Stimulated activated CD4-positive, alpha-beta T cell treated with anti-CD3 and anti-CD28 coated beads, Interleukin-4, amount 100 ng/mL, for 1 hour (primary cell): ENCODE data around the gene PMS1.
"Not testable (repeated sequence)": the region's sequence is repeated elsewhere in the genome, so short reads cannot be mapped to it uniquely, and the experiment has no call there.

Source experiments
- DNase-seq: peaks from one replicate; pipeline ENCODE4 v3.0.0-alpha.2; 2020

Gene PMS1

DNA sequence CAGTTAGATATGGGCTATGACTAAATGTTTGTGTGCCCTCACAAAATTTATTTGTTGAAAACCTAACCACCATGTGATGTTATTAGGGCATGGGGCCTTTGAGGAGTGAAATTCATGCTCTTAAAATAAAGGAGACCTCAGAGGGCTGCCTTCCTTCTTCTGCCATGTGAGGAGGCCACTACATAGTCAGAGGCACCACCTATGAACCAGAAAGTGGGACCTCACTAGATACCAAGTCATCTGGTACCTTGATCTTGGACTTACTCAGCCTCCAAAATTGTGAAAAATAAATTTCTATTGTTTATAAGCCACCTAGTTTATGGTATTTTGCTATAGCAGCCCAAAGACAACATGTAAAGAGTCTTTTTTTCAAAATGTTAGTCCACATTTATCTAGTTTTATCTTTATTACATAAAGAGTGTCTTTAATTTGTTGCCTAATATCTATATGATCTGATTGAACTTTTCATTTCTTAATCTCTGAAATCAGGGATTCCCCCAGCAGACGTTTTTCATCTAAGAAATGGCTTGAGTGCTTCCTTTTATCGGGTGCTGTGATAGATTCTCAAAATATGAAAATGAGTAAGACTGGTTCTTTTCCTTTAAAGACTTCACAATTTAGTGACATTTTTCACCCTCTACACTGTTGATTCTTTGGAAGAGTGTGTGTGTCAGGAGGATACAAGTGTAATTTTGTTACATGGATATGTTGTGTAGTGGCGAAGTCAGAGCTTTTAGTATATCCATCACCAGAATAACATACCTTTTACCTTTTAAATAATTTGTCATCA, 34.2 kb downstream of the PMS1 start:
- no peak for DNase-seq

DNA sequence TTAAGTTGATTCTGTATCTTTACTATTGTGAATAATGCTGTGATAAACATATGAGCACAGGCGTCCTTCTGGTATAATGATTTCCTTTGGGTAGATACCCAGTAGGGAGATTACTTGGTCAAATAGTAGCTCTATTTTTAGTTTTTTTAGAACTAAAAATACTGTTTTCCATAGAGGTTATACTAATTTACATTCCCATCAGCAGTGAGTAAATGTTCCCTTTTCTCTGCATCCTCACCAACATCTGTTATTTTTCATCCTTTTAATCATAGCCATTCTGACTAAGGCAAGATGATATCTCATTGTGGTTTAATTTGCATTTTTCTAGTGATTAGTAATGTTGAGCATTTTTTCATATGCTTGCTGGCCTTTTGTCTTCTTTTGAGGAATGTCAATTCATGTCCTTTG, 35.1 kb downstream of the PMS1 start:
- DNase-seq = no peak

GRCh38 chr2:189821953-189822748, 37.9 kb downstream of the PMS1 start:
- DNase-seq = no peak

DNA sequence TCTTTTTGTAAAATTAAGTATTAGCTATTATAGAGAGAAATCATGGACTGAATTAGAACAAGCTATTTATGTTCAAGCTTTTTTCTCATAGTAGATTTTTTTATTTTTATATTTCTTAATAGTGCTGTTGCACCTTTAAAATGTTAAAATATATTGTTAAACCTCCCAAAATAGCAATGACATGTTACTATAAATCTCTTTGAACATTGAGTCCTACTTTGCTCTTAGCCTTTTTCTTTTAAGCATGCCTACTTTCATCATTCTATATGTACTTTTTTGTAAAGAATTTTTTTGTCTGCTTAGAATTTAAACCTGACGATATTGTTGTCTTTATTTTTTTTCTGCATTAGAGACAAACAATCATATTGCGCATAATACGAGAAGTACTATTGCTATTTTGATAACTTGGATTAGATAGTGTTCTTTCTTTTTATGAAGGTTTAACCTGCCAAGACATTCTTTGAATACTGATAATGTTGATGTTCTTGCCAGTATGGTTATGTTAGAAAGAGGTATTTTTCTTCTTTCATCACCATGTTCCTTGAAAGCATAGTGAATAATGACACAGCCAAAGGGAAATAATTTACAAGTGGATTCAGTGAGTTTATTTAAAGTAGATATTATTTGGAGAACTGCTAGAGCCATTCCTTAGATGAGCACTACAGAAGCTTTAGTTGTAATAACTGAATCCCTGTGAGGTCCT, 40.6 kb downstream of the PMS1 start:
- no peak for DNase-seq

DNA sequence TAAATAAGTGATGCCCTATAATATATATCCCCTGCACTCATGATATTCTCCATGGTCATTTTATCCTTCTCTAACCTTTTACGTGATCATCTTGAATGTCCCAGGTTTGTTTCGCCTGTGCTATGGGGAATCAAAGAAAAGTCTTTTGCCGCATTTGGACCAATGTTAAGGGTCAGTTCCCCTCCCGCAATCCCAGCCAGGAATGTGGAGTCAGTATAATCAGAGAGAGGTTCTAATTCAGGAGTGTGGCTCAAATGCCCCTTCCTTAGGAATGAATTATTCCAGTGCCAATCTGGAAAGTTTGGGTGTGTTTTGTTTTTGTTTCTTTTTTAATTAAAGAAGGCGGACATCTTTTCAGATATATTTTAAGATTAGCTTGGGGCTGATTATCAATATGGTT, 41.8 kb downstream of the PMS1 start:
- DNase-seq = no peak

DNA sequence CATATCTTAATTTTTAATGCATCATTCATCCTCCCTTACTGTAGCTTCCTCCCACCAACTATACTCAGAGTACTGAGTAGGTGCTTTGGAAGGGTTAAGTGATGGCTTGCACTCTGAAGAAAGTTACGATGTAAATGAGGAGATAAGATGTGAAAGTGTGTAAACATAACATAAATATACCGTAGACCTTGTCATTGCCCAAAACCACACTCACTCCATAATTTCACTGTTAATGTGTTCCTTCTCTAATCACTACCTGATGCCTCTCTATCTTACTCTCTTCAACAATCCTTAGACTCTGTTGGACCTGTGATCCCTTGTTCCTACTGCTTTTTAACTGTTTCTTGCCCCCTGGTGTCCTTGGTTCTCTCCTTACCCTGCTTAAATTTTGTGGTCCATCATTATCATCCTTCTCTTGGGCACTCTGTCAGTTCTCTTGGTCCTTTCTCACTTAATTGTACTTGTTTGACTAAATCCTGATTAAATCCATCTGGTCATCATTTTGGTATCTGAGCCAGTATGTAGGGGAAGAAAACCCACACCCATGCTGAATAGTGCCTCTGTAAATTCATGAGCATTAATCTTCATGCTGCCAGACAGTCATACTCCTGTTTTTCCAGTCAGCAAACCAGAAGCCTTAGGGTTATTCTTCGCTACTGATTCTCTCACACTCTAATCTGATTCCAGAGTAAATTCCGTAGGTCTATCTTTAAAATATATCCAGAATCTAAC, 45.0 kb downstream of the PMS1 start:
- no peak for DNase-seq

DNA sequence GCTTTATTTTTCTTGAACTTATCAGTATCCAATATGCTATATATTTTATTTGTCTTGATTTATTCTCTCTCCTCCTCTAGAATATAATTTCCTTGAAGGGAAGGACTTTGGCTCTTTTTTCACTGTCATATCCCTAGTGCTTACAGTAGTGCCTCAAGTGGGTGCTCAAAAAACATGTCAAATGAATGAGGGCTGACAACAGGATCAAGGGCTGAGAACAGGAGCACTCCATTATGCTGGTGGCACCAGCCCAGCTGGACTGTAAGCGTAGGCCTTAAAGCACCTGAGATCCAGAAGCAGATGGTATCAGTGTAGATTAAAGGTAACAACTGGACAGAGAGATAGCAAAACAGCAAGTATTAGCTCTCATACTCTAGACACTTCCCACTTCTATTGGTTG, 46.3 kb downstream of the PMS1 start:
- DNase-seq = no peak

DNA sequence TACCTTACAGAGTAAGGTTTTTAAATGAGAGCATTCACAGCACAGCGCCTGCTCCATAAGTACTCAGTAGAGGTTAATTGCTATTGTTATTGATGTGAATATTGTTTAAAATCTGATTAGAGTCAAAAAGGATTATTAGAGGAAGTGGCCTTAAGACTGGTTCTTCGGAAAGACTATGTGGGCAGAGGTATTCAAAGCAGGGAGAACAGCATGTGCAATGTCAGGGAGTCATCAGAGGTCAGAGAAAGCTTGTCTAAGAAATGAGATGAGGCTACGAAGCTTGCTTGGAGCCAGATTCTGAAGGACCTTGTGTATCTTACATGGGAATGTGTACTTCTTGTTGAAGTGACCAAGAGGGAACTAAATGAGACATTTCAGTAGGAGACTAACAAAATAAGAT, 49.8 kb downstream of the PMS1 start:
- no peak for DNase-seq

- not testable (repeated sequence) for DNase-seq
These were observed 50.4 kb downstream of the PMS1 start for GRCh38 chr2:189834642-189835041.

DNA sequence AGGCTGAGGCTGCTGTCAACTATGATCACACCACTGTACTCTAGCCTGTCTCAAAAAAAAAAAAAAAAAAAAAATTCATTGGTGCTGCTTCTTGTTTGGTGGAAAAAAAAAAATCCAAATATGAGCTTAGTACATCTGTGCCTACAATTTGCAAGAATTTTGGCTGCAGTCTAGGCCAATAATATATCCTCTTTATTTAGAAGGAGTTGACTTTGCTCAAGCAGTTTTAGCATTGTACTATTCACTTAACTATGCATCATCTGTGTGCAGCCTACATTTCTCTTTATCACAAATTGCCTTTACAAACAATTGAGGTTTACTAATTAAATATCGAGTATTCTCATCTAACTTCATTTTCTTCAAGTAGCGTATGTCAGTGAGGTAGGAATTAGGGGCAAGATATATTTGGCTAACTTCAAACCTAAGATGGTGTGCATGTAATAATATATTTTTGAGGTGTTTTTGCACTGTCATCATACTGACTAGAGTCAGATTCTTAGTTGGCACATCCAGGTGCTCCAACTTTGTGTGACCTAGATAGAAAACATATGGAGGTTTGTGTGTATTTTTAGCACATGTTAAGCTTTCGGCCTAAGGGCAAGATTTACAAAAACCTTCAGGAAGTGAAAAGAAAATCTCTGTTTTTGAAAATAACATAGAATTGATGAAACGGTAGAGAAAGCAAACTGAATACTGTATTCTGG, 51.8 kb downstream of the PMS1 start:
- no peak for DNase-seq

- DNase-seq = no peak
These were observed 52.4 kb downstream of the PMS1 start for GRCh38 chr2:189836644-189837043.

DNA sequence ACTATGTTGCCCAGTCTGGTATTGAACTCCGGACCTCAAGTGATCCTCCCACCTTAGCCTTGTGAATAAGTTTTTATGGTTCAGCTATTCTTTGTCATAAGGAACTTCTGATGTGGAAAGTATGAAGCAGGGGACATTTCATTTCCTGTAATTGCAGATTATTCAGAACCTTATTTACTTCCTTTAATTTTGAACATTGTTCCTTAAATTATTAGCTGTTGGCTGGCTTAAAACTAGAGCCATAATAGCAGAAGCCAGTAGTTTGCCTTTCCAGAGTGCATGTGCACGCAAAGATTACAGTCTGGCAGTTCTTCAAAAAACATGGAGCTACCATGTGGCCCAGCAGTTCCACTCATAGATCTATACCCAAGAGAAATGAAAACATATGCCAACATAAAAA, 53.1 kb downstream of the PMS1 start:
- DNase-seq = no peak

DNA sequence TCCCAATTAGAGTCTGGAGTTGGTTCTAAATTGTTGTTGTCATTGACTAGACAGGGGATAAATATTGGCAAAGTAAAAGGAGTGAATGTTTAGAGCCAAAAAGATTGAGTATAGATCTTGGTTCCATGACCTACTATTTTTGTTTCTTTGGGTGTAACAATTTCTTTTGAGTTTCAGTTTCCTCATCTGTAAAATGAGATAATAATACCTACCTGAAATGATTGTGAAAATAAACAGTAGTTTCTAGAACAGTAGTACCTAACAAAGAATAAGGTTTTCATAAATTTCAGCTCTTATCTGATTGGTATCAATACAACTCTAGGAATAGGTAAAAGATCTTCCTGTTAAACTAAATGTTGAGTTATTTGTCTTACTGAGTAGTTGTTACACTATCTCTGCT, 56.8 kb downstream of the PMS1 start:
- no peak for DNase-seq

GRCh38 chr2:189848276-189848675, 64.0 kb downstream of the PMS1 start:
- no peak for DNase-seq

GRCh38 chr2:189849550-189849949, 65.3 kb downstream of the PMS1 start:
- DNase-seq = no peak

DNA sequence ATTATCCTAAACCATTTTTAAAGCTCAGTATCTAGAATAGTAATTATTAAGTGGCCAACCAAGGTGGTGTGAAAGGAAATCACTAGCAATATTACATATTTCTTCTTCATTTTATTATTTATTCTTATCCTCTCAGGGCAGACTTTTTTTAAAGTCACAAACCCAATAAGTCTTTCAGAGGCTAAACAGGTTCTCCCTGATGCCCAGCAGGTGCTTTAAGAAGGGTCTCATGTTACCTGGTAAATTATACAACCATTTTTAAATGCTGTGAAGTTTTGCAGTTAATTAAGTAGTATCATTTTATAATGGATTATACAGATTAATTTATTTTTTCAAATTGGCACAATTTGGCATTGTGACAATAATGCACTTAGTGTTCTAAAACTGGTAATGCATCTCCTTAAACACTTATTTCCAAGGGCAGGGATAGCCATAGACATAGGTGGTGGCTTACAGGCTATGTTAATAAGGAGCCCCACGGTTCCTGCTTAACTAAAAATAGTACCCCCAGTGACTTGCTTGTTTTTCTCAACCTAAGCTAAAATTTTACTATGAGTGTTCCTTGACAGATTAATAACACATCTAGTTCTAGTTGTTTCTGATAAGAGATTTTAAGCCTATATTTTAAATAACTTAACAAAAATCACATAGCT, 67.0 kb downstream of the PMS1 start:
- no peak for DNase-seq

DNA sequence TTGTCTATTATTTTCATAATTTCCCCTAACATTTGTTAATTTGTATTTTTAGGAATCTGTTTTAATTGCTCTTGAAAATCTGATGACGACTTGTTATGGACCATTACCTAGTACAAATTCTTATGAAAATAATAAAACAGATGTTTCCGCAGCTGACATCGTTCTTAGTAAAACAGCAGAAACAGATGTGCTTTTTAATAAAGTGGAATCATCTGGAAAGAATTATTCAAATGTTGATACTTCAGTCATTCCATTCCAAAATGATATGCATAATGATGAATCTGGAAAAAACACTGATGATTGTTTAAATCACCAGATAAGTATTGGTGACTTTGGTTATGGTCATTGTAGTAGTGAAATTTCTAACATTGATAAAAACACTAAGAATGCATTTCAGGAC, 69.9 kb downstream of the PMS1 start:
- DNase-seq = no peak

- no peak for DNase-seq
These were observed 70.7 kb downstream of the PMS1 start for GRCh38 chr2:189854940-189855339.

GRCh38 chr2:189858291-189858690, 74.0 kb downstream of the PMS1 start:
- DNase-seq = no peak

GRCh38 chr2:189860161-189860560, 75.9 kb downstream of the PMS1 start:
- DNase-seq = no peak

- no peak for DNase-seq
These were observed 78.5 kb downstream of the PMS1 start for GRCh38 chr2:189862751-189863150.

GRCh38 chr2:189865826-189866225, 81.6 kb downstream of the PMS1 start:
- DNase-seq = no peak
